Measurements from ENCODE around the gene ASCL3. TPM values are rescaled to one million over a fixed set of nuclear protein-coding genes. Genes with fewer than 3 reads are reported as not detected.

The ASCL3 gene
- total and polyA plus RNA-seq, 10 of the 15 experiments (the other 5 are each of a cell fraction or from before 2014, with no cell fraction given), result not detected

GRCh38 chr11:8911029-8911823, 31.6 kb downstream of the ASCL3 start, which contains the start of gene AKIP1 (continued):
- TF ChIP-seq ZBTB4 (CRISPR knock-in tag; IDR thresholded peaks at IDR 0.05) (no peak), SUPT20H (IDR thresholded peaks at IDR 0.05; ENCODE audit: borderline replicate concordance, control insufficient read depth, low read depth, low read length) (no peak), ASH2L (IDR thresholded peaks at IDR 0.05; ENCODE audit: borderline replicate concordance, low read depth) (no peak), MYC (IDR thresholded peaks at IDR 0.05; ENCODE audit: insufficient read depth, insufficient read length, insufficient replicate concordance, low read length, severe bottlenecking) (no peak), IKZF1 (conservative IDR thresholded peaks at IDR 0.05) (peak; percentile 93), NFYB (IDR thresholded peaks at IDR 0.05; ENCODE audit: insufficient read depth, low read depth, low read length) (peak; percentile 32; the same call in 1 of the 2 replicates), CBX5 (IDR thresholded peaks at IDR 0.05; ENCODE audit: low read depth) (no peak), BACH1 (IDR thresholded peaks at IDR 0.05; ENCODE audit: borderline replicate concordance) (no peak), NR2F1 (conservative IDR thresholded peaks at IDR 0.05) (no peak), WRNIP1 (IDR thresholded peaks at IDR 0.05; ENCODE audit: borderline replicate concordance, low read depth, low read length) (no peak), DPF2 (IDR thresholded peaks at IDR 0.05) (0 out of 2 replicates have a peak, but pooled peaks have one; percentile 41), SMC3 (IDR thresholded peaks at IDR 0.05; ENCODE audit: borderline replicate concordance, low read length) (no peak), EZH2 (IDR thresholded peaks at IDR 0.05; ENCODE audit: borderline replicate concordance, control insufficient read depth, low read depth, low read length) (no peak), NFIC (IDR thresholded peaks at IDR 0.05; ENCODE audit: low read depth, low read length) (no peak), TBL1XR1 (IDR thresholded peaks at IDR 0.05; ENCODE audit: low read depth, low read length) (no peak), SP1 (IDR thresholded peaks at IDR 0.05; ENCODE audit: low read depth, low read length) (no peak), SREBF2 (IDR thresholded peaks at IDR 0.05; ENCODE audit: low read length) (no peak), CHD4 (IDR thresholded peaks at IDR 0.05) (no peak), STAT1 (conservative IDR thresholded peaks at IDR 0.05) (no peak), SMAD5 (IDR thresholded peaks at IDR 0.05; ENCODE audit: low read depth) (no peak)
- TF ChIP-seq, protein P1, sequence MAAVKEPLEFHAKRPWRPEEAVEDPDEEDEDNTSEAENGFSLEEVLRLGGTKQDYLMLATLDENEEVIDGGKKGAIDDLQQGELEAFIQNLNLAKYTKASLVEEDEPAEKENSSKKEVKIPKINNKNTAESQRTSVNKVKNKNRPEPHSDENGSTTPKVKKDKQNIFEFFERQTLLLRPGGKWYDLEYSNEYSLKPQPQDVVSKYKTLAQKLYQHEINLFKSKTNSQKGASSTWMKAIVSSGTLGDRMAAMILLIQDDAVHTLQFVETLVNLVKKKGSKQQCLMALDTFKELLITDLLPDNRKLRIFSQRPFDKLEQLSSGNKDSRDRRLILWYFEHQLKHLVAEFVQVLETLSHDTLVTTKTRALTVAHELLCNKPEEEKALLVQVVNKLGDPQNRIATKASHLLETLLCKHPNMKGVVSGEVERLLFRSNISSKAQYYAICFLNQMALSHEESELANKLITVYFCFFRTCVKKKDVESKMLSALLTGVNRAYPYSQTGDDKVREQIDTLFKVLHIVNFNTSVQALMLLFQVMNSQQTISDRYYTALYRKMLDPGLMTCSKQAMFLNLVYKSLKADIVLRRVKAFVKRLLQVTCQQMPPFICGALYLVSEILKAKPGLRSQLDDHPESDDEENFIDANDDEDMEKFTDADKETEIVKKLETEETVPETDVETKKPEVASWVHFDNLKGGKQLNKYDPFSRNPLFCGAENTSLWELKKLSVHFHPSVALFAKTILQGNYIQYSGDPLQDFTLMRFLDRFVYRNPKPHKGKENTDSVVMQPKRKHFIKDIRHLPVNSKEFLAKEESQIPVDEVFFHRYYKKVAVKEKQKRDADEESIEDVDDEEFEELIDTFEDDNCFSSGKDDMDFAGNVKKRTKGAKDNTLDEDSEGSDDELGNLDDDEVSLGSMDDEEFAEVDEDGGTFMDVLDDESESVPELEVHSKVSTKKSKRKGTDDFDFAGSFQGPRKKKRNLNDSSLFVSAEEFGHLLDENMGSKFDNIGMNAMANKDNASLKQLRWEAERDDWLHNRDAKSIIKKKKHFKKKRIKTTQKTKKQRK (IDR thresholded peaks at IDR 0.05; ENCODE audit: low read depth, low read length), result no peak
